Thyroid gland (tissue), 4 donors: Measurements from ENCODE around the gene RAB11A. TPM values are rescaled to one million over a fixed set of nuclear protein-coding genes. Genes with fewer than 3 reads are reported as not detected.

Experiments used
- DNase-seq, 2 donors: peaks; one replicate each; pipeline ENCODE4 v3.0.0-alpha.2; 2019
- H3K27ac ChIP-seq, 3 donors: fragments of 200-600 bp; sonication (generic); 1 replicate in 2 of 3; 2 replicates in 1 of 3; pipeline ENCODE4 v1.5.1; 2016 to 2019; ENCODE audit warnings: mild to moderate bottlenecking in 1 of 3, moderate library complexity in 1 of 3
- H3K27me3 ChIP-seq: fragments of 200-600 bp; sonication (generic); one replicate; pipeline ENCODE4 v1.5.1; 2019
- H3K36me3 ChIP-seq, 2 donors: fragments of 200-600 bp; sonication (generic); one replicate each; pipeline ENCODE4 v1.5.1; 2016 to 2019
- H3K4me1 ChIP-seq, 2 donors: fragments of 200-600 bp; sonication (generic); one replicate each; pipeline ENCODE4 v1.5.1; 2017 to 2019
- H3K4me3 ChIP-seq, 3 donors: fragments of 200-600 bp; sonication (generic); replicated peaks in 1 of 3; 1 replicate in 2 of 3; 2 replicates in 1 of 3; pipeline ENCODE4 v1.5.1; 2016; ENCODE audit warnings: mild to moderate bottlenecking in 1 of 3
- H3K9me3 ChIP-seq: fragments of 200-600 bp; sonication (generic); one replicate; pipeline ENCODE4 v1.5.1; 2017
- CTCF ChIP-seq, 6 experiments: fragments of 200-600 bp in 3 of 6; fragments of 450-650 bp in 3 of 6; sonication (generic) in 3 of 6; IDR thresholded peaks; one replicate each; pipeline ENCODE4 v1.5.1; 2016 to 2019; ENCODE audit warnings: antibody characterized with exemption in 6 of 6, mild to moderate bottlenecking in 2 of 6, inconsistent platforms in 1 of 6, moderate library complexity in 1 of 6
- POLR2A ChIP-seq, 2 donors: fragments of 450-650 bp; IDR thresholded peaks; one replicate each; pipeline ENCODE4 v1.6.1; 2017; ENCODE audit warnings: antibody characterized with exemption in 2 of 2, mild to moderate bottlenecking in 2 of 2, moderate library complexity in 1 of 2
- WGBS, 2 donors: methylation state at CpG; one replicate each; pipeline ENCODE4 v1.1.5; 2017; 5-methylcytosine and 5-hydroxymethylcytosine counted together
- intact Hi-C: fragments of 100-400 bp; cut with DNase I; formaldehyde crosslinking; loops from one replicate; pipeline ENCODE4 v1.15.1; 2023
- total RNA-seq, 4 donors: library from RNA; depleted of rRNA; stranded (reverse); fragments of >200 nt; gene quantifications; one replicate each; pipeline ENCODE4 v1.2.3, GENCODE V29; 2016

Gene RAB11A
- total RNA-seq, 4 donors from 2014 or later = 201 to 369 (median 280) TPM

GRCh38 chr15:65873256-65873655 lies 4.0 kb downstream of the RAB11A start:
- Histone ChIP-seq H3K27me3 (no peaks in the 10 kb centered on the region), H3K4me3 (no peak overlapping the region), H3K4me1 (peaks cover 18 to 20% of the 10 kb centered on the region in 2 donors), H3K27ac (peak overlapping the region in 1 of 3 donors; percentile 27), H3K9me3 (no peaks in the 10 kb centered on the region), H3K36me3 (peaks cover 10 to 11% of the 10 kb centered on the region in 2 donors)
- no peak for TF ChIP-seq POLR2A (IDR thresholded peaks at IDR 0.05)
- TF ChIP-seq CTCF (IDR thresholded peaks at IDR 0.05) = no peak
- intact Hi-C loops = no loop called here
- DNase-seq = no peak

- Histone ChIP-seq H3K36me3 (peaks cover 29 to 31% of the 10 kb centered on the region in 2 donors), H3K9me3 (no peaks in the 10 kb centered on the region), H3K4me3 (no peak overlapping the region), H3K4me1 (peaks cover 14 to 20% of the 10 kb centered on the region in 2 donors), H3K27me3 (no peaks in the 10 kb centered on the region), H3K27ac (no peak overlapping the region)
- WGBS, 2 donors = 90 to 92% methylated on average over 1 of the region's 1 CpG
- no peak for TF ChIP-seq POLR2A (IDR thresholded peaks at IDR 0.05)
- TF ChIP-seq CTCF (IDR thresholded peaks at IDR 0.05) = no peak
- no peak for DNase-seq
- intact Hi-C loops = no loop called here
Observed at GRCh38 chr15:65875458-65875857, 6.2 kb downstream of the RAB11A start.

GRCh38 chr15:65877749-65878148 lies 8.5 kb downstream of the RAB11A start:
- H3K27me3 ChIP-seq = no peaks in the 10 kb centered on the region
- H3K4me1 ChIP-seq = peaks cover 4 to 24% of the 10 kb centered on the region in 2 donors
- intact Hi-C loops = no loop called here
- 89 to 94% methylated on average over 3 of the region's 3 CpGs for WGBS, 2 donors
- H3K36me3 ChIP-seq = peaks cover 31 to 32% of the 10 kb centered on the region in 2 donors
- DNase-seq = no peak
- no peak overlapping the region for H3K4me3 ChIP-seq
- no peak overlapping the region for H3K27ac ChIP-seq
- no peak for TF ChIP-seq POLR2A (IDR thresholded peaks at IDR 0.05)
- TF ChIP-seq CTCF (IDR thresholded peaks at IDR 0.05) = no peak
- no peaks in the 10 kb centered on the region for H3K9me3 ChIP-seq

- no peak overlapping the region for H3K27ac ChIP-seq
- H3K36me3 ChIP-seq = peaks cover 32 to 48% of the 10 kb centered on the region in 2 donors
- no peak overlapping the region for H3K4me3 ChIP-seq
- no peaks in the 10 kb centered on the region for H3K9me3 ChIP-seq
- 85 to 88% methylated on average over 3 of the region's 3 CpGs for WGBS, 2 donors
- H3K4me1 ChIP-seq = peaks cover 4 to 7% of the 10 kb centered on the region in 2 donors
- DNase-seq = no peak
- no peaks in the 10 kb centered on the region for H3K27me3 ChIP-seq
- no peak for TF ChIP-seq POLR2A (IDR thresholded peaks at IDR 0.05)
- intact Hi-C loops = no loop called here
Observed at GRCh38 chr15:65881766-65882434, 12.6 kb downstream of the RAB11A start.

GRCh38 chr15:65883571-65883970 lies 14.3 kb downstream of the RAB11A start:
- H3K4me1 ChIP-seq = peaks cover 4 to 7% of the 10 kb centered on the region in 2 donors
- H3K27me3 ChIP-seq = no peaks in the 10 kb centered on the region
- DNase-seq = no peak
- TF ChIP-seq CTCF (IDR thresholded peaks at IDR 0.05) (no peak), POLR2A (IDR thresholded peaks at IDR 0.05) (no peak)
- H3K27ac ChIP-seq = no peak overlapping the region
- H3K9me3 ChIP-seq = no peaks in the 10 kb centered on the region
- WGBS, 2 donors = 93 to 94% methylated on average over 6 of the region's 6 CpGs
- no peak overlapping the region for H3K4me3 ChIP-seq
- intact Hi-C loops = no loop called here
- H3K36me3 ChIP-seq = peaks cover 35 to 51% of the 10 kb centered on the region in 2 donors
